NCI-H748 (cell line): Measurements from ENCODE around the gene TMEM178A.

ENCODE experiments used
- DNase-seq: peaks from one replicate; lab custom pipeline; 2025; ENCODE audit not compliant: unreplicated experiment; lab: John Stamatoyannopoulos, UW

The TMEM178A gene

GRCh38 chr2:39736640-39737039 lies 70.9 kb downstream of the TMEM178A start:
- no peak for DNase-seq

GRCh38 chr2:39737661-39738060 lies 71.9 kb downstream of the TMEM178A start:
- no peak for DNase-seq

GRCh38 chr2:39738936-39739335 lies 73.2 kb downstream of the TMEM178A start:
- DNase-seq = no peak

- DNase-seq = no peak
Observed at GRCh38 chr2:39739386-39739785, 73.7 kb downstream of the TMEM178A start.

- no peak for DNase-seq
Observed at GRCh38 chr2:39741871-39742270, 76.2 kb downstream of the TMEM178A start.

- DNase-seq = no peak
Observed at GRCh38 chr2:39743269-39743776, 77.6 kb downstream of the TMEM178A start.

GRCh38 chr2:39755466-39755865 lies 89.7 kb downstream of the TMEM178A start:
- no peak for DNase-seq

GRCh38 chr2:39757156-39757555 lies 91.4 kb downstream of the TMEM178A start:
- DNase-seq = no peak

GRCh38 chr2:39762448-39762847 lies 96.7 kb downstream of the TMEM178A start:
- DNase-seq = no peak
